Sigmoid colon (tissue), 4 donors: ENCODE results near the gene CD2.

Source experiments
- CTCF ChIP-seq, 4 experiments: fragments of 450-650 bp in 3 of 4; fragments of 200-600 bp in 1 of 4; IDR thresholded peaks; one replicate each; pipeline ENCODE4 v1.5.1; 2016 to 2019; ENCODE audit warnings: antibody characterized with exemption in 4 of 4, mild to moderate bottlenecking in 3 of 4, moderate library complexity in 2 of 4
- EP300 ChIP-seq, 4 donors: sonication (generic); formaldehyde crosslinking; IDR thresholded peaks; one replicate each; pipeline ENCODE4 v1.6.1; 2017; ENCODE audit warnings: antibody characterized with exemption in 4 of 4
- POLR2A ChIP-seq, 2 donors: fragments of 450-650 bp; IDR thresholded peaks; one replicate each; pipeline ENCODE4 v1.6.1; 2016; ENCODE audit warnings: antibody characterized with exemption in 2 of 2, mild to moderate bottlenecking in 2 of 2, moderate library complexity in 2 of 2
- POLR2AphosphoS5 ChIP-seq, 4 donors: sonication (generic); formaldehyde crosslinking; IDR thresholded peaks; one replicate each; pipeline ENCODE4 v1.6.1; 2017; ENCODE audit warnings: antibody characterized with exemption in 4 of 4

GRCh38 chr1:116739371-116740012 lies 14.7 kb upstream of the CD2 start:
- TF ChIP-seq CTCF (IDR thresholded peaks at IDR 0.05) (no peak), POLR2A (IDR thresholded peaks at IDR 0.05) (no peak), EP300 (IDR thresholded peaks at IDR 0.05) (no peak), POLR2AphosphoS5 (IDR thresholded peaks at IDR 0.05) (no peak)
